ENCODE measurements around the gene TRIM46. TPM values are rescaled to one million over a fixed set of nuclear protein-coding genes. Genes with fewer than 3 reads are reported as not detected.

Gene TRIM46
- total RNA-seq, 1 donor = 0.52 TPM

GRCh38 chr1:155175927-155176371, 2.3 kb downstream of the TRIM46 start:
- Histone ChIP-seq H3K27me3 (ENCODE audit: insufficient read depth, low read length) (no peaks in the 10 kb centered on the region), H3K4me3 (ENCODE audit: low read length) (no peak overlapping the region), H3K4me1 (ENCODE audit: insufficient read depth, low read length) (peaks cover 35% of the 10 kb centered on the region), H3K9me3 (ENCODE audit: low read depth, low read length) (no peaks in the 10 kb centered on the region)

- Histone ChIP-seq H3K4me1 (ENCODE audit: insufficient read depth, low read length) (peaks cover 35% of the 10 kb centered on the region), H3K27me3 (ENCODE audit: insufficient read depth, low read length) (no peaks in the 10 kb centered on the region), H3K4me3 (ENCODE audit: low read length) (no peak overlapping the region), H3K9me3 (ENCODE audit: low read depth, low read length) (no peaks in the 10 kb centered on the region)
These were observed 3.0 kb downstream of the TRIM46 start for GRCh38 chr1:155176544-155177071.

GRCh38 chr1:155177192-155177917, 3.7 kb downstream of the TRIM46 start:
- Histone ChIP-seq H3K9me3 (ENCODE audit: low read depth, low read length) (no peaks in the 10 kb centered on the region), H3K4me1 (ENCODE audit: insufficient read depth, low read length) (peaks cover 30% of the 10 kb centered on the region), H3K27me3 (ENCODE audit: insufficient read depth, low read length) (no peaks in the 10 kb centered on the region), H3K4me3 (ENCODE audit: low read length) (no peak overlapping the region)

GRCh38 chr1:155177918-155178281, 4.3 kb downstream of the TRIM46 start:
- H3K27me3 ChIP-seq (ENCODE audit: insufficient read depth, low read length) = no peaks in the 10 kb centered on the region
- no peaks in the 10 kb centered on the region for H3K9me3 ChIP-seq (ENCODE audit: low read depth, low read length)
- peaks cover 26% of the 10 kb centered on the region for H3K4me1 ChIP-seq (ENCODE audit: insufficient read depth, low read length)
- H3K4me3 ChIP-seq (ENCODE audit: low read length) = no peak overlapping the region

GRCh38 chr1:155178441-155179111, 4.9 kb downstream of the TRIM46 start:
- H3K27me3 ChIP-seq (ENCODE audit: insufficient read depth, low read length) = no peaks in the 10 kb centered on the region
- peaks cover 22% of the 10 kb centered on the region for H3K4me1 ChIP-seq (ENCODE audit: insufficient read depth, low read length)
- H3K9me3 ChIP-seq (ENCODE audit: low read depth, low read length) = no peaks in the 10 kb centered on the region
- H3K4me3 ChIP-seq (ENCODE audit: low read length) = no peak overlapping the region

GRCh38 chr1:155179112-155180031, 5.7 kb downstream of the TRIM46 start:
- H3K27me3 ChIP-seq (ENCODE audit: insufficient read depth, low read length) = no peaks in the 10 kb centered on the region
- no peaks in the 10 kb centered on the region for H3K9me3 ChIP-seq (ENCODE audit: low read depth, low read length)
- peaks cover 16% of the 10 kb centered on the region for H3K4me1 ChIP-seq (ENCODE audit: insufficient read depth, low read length)
- H3K4me3 ChIP-seq (ENCODE audit: low read length) = no peak overlapping the region

GRCh38 chr1:155181371-155182051, 7.9 kb downstream of the TRIM46 start:
- H3K4me1 ChIP-seq (ENCODE audit: insufficient read depth, low read length) = peaks cover 24% of the 10 kb centered on the region
- H3K4me3 ChIP-seq (ENCODE audit: low read length) = no peak overlapping the region
- no peaks in the 10 kb centered on the region for H3K9me3 ChIP-seq (ENCODE audit: low read depth, low read length)
- H3K27me3 ChIP-seq (ENCODE audit: insufficient read depth, low read length) = no peaks in the 10 kb centered on the region

- no peaks in the 10 kb centered on the region for H3K9me3 ChIP-seq (ENCODE audit: low read depth, low read length)
- peaks cover 18% of the 10 kb centered on the region for H3K4me1 ChIP-seq (ENCODE audit: insufficient read depth, low read length)
- no peak overlapping the region for H3K4me3 ChIP-seq (ENCODE audit: low read length)
- no peaks in the 10 kb centered on the region for H3K27me3 ChIP-seq (ENCODE audit: insufficient read depth, low read length)
These were observed 8.5 kb downstream of the TRIM46 start for GRCh38 chr1:155182052-155182550.

- Histone ChIP-seq H3K9me3 (ENCODE audit: low read depth, low read length) (no peaks in the 10 kb centered on the region), H3K4me3 (ENCODE audit: low read length) (no peak overlapping the region), H3K4me1 (ENCODE audit: insufficient read depth, low read length) (peaks cover 18% of the 10 kb centered on the region), H3K27me3 (ENCODE audit: insufficient read depth, low read length) (no peaks in the 10 kb centered on the region)
These were observed 10.1 kb downstream of the TRIM46 start for GRCh38 chr1:155183775-155184221.

GRCh38 chr1:155184351-155184811, 10.7 kb downstream of the TRIM46 start:
- Histone ChIP-seq H3K9me3 (ENCODE audit: low read depth, low read length) (no peaks in the 10 kb centered on the region), H3K4me1 (ENCODE audit: insufficient read depth, low read length) (peaks cover 18% of the 10 kb centered on the region), H3K4me3 (ENCODE audit: low read length) (no peak overlapping the region), H3K27me3 (ENCODE audit: insufficient read depth, low read length) (no peaks in the 10 kb centered on the region)

- H3K27me3 ChIP-seq (ENCODE audit: insufficient read depth, low read length) = no peaks in the 10 kb centered on the region
- no peak overlapping the region for H3K4me3 ChIP-seq (ENCODE audit: low read length)
- H3K4me1 ChIP-seq (ENCODE audit: insufficient read depth, low read length) = peaks cover 18% of the 10 kb centered on the region
- no peaks in the 10 kb centered on the region for H3K9me3 ChIP-seq (ENCODE audit: low read depth, low read length)
These were observed 11.5 kb downstream of the TRIM46 start for GRCh38 chr1:155184835-155185782.

GRCh38 chr1:155185783-155186066, 12.1 kb downstream of the TRIM46 start:
- no peaks in the 10 kb centered on the region for H3K27me3 ChIP-seq (ENCODE audit: insufficient read depth, low read length)
- no peaks in the 10 kb centered on the region for H3K9me3 ChIP-seq (ENCODE audit: low read depth, low read length)
- peaks cover 18% of the 10 kb centered on the region for H3K4me1 ChIP-seq (ENCODE audit: insufficient read depth, low read length)
- H3K4me3 ChIP-seq (ENCODE audit: low read length) = no peak overlapping the region

GRCh38 chr1:155186067-155186793, 12.6 kb downstream of the TRIM46 start:
- Histone ChIP-seq H3K9me3 (ENCODE audit: low read depth, low read length) (no peaks in the 10 kb centered on the region), H3K4me3 (ENCODE audit: low read length) (no peak overlapping the region), H3K4me1 (ENCODE audit: insufficient read depth, low read length) (peaks cover 18% of the 10 kb centered on the region), H3K27me3 (ENCODE audit: insufficient read depth, low read length) (no peaks in the 10 kb centered on the region)

Data from mononuclear cell (primary cell).